Right lobe of liver (tissue), 6 donors: ENCODE measurements around the gene TANC2. TPM values are rescaled to one million over a fixed set of nuclear protein-coding genes. Genes with fewer than 3 reads are reported as not detected.

Source experiments
- ATAC-seq, 4 donors: fragments of 200-7000 bp; cut with Tn5 transposase; one replicate each; pipeline ENCODE4 v1.9.1; 2020; ENCODE audit warnings: mild to moderate bottlenecking in 4 of 4, moderate library complexity in 4 of 4
- DNase-seq, 3 donors: peaks; one replicate each; pipeline ENCODE4 v3.0.0-alpha.2; 2020
- H3K27ac ChIP-seq, 3 donors: fragments of 200-600 bp; one replicate each; pipeline ENCODE4 v1.8.0; 2022
- H3K27me3 ChIP-seq, 2 donors: fragments of 200-600 bp; one replicate each; pipeline ENCODE4 v1.8.0; 2022
- H3K36me3 ChIP-seq, 4 donors: fragments of 200-600 bp; sonication (generic) in 1 of 4; one replicate each; pipeline versions ENCODE4 v1.5.1 to v1.8.0; 2017 to 2022; ENCODE audit warnings: control low read depth in 1 of 4
- H3K4me1 ChIP-seq, 4 donors: fragments of 200-600 bp; sonication (generic) in 1 of 4; one replicate each; pipeline versions ENCODE4 v1.5.1 to v1.8.0; 2017 to 2022; ENCODE audit warnings: control low read depth in 1 of 4
- H3K4me3 ChIP-seq, 3 donors: fragments of 200-600 bp; one replicate each; pipeline ENCODE4 v1.8.0; 2022
- H3K9me3 ChIP-seq, 4 donors: fragments of 200-600 bp; sonication (generic) in 1 of 4; one replicate each; pipeline versions ENCODE4 v1.5.1 to v1.8.0; 2017 to 2022; ENCODE audit warnings: control low read depth in 1 of 4
- CTCF ChIP-seq, 4 donors: fragments of 200-600 bp in 3 of 4; fragments of 450-650 bp in 1 of 4; IDR thresholded peaks; one replicate each; pipeline versions ENCODE4 v1.5.1 to v1.8.0; 2016 to 2022; ENCODE audit warnings: antibody characterized with exemption in 4 of 4, mild to moderate bottlenecking in 2 of 4
- POLR2A ChIP-seq: fragments of 450-650 bp; IDR thresholded peaks from one replicate; pipeline ENCODE4 v1.6.1; 2017; ENCODE audit warnings: antibody characterized with exemption, mild to moderate bottlenecking
- WGBS: methylation state at CpG from one replicate; pipeline ENCODE4 v1.1.6; 2018; ENCODE audit warnings: low coverage, low lambda C conversion rate; ENCODE audit not compliant: insufficient coverage; ENCODE audit errors: missing lambda C conversion rate; 5-methylcytosine and 5-hydroxymethylcytosine counted together
- intact Hi-C, 2 donors: fragments of 100-400 bp; cut with DNase I; formaldehyde crosslinking; loops; one replicate each; pipeline versions ENCODE4 v1.11.2 to v1.14.1; 2022
- total RNA-seq, 6 experiments: library from RNA; depleted of rRNA in 2 of 6; stranded (reverse); fragments of >200 nt in 2 of 6; fragmentation: NEBNext Ultra II Directional in 3 of 6; extraction: Animal tissue kit (Norgen Biotek cat#: 25700) in 3 of 6; gene quantifications; one replicate each; pipeline versions ENCODE4 v1.1.0 to v1.2.4, GENCODE V29; 2016 to 2023
- donor health status: DM: no; HTN: yes; CAD: no.
- donor health status: DM: no; HTN: no; CAD: no.
- donor health status: DM: no; HTN: no; CAD: no.
- donor health status: DM: no; HTN: yes; CAD: no.
- donor health status: DM: no; HTN: yes; CAD: no.

The TANC2 gene
- total RNA-seq, 6 experiments from 2014 or later, result 3.1 to 10.3 (median 5.2) TPM

- Histone ChIP-seq H3K4me3 (peak overlapping the region in 2 of 3 donors; percentile 61 to 77), H3K27ac (peak overlapping the region in 1 of 3 donors; percentile 47), H3K9me3 (no peaks in the 10 kb centered on the region), H3K36me3 (no peaks in the 10 kb centered on the region), H3K4me1 (peaks cover 0 to 8% (median 4%) of the 10 kb centered on the region in 4 donors), H3K27me3 (no peaks in the 10 kb centered on the region)
- no peak for ATAC-seq
- intact Hi-C loops, result no loop called here
- TF ChIP-seq POLR2A, result no peak
- TF ChIP-seq CTCF (IDR thresholded peaks at IDR 0.05), result no peak
- WGBS, result 57% methylated on average over 18 of the region's 19 CpGs
- no peak for DNase-seq
Observed at GRCh38 chr17:62965174-62965685, 805 bp upstream of the TANC2 start.

GRCh38 chr17:62966426-62967204 is 580 bp downstream of the TANC2 start:
- Histone ChIP-seq H3K4me1 (peaks cover 0 to 8% (median 4%) of the 10 kb centered on the region in 4 donors), H3K36me3 (no peaks in the 10 kb centered on the region), H3K4me3 (peak overlapping the region; percentile 62 to 77 (median 69)), H3K27ac (peak overlapping the region in 2 of 3 donors; percentile 64 to 67), H3K27me3 (no peaks in the 10 kb centered on the region), H3K9me3 (no peaks in the 10 kb centered on the region)
- TF ChIP-seq POLR2A (no peak), CTCF (IDR thresholded peaks at IDR 0.05) (no peak)
- WGBS, result under 1% methylated on average over 30 of the region's 80 CpGs
- intact Hi-C loops, result no loop called here
- DNase-seq, result peak; percentile 68 to 74 (median 73)
- ATAC-seq, result peak in 3 of 4 donors; percentile 55 to 64 (median 61)

GRCh38 chr17:62967205-62967529 is 1.1 kb downstream of the TANC2 start:
- H3K27me3 ChIP-seq, result no peaks in the 10 kb centered on the region

GRCh38 chr17:62968445-62968923 is 2.4 kb downstream of the TANC2 start:
- no peak overlapping the region for H3K4me3 ChIP-seq
- 0% methylated on average over 3 of the region's 3 CpGs for WGBS

More at GRCh38 chr17:62967205-62967529, 1.1 kb downstream of the TANC2 start:
- ATAC-seq (no peak), DNase-seq (no peak)
- H3K9me3 ChIP-seq, result no peaks in the 10 kb centered on the region
- intact Hi-C loops, result no loop called here
- peak overlapping the region; percentile 62 to 77 (median 69) for H3K4me3 ChIP-seq
- WGBS, result 14% methylated on average over 4 of the region's 4 CpGs
- H3K27ac ChIP-seq, result peak overlapping the region in 1 of 3 donors; percentile 64
- H3K36me3 ChIP-seq, result no peaks in the 10 kb centered on the region
- TF ChIP-seq POLR2A, result no peak
- no peak for TF ChIP-seq CTCF (IDR thresholded peaks at IDR 0.05)
- peaks cover 0 to 8% (median 4%) of the 10 kb centered on the region in 4 donors for H3K4me1 ChIP-seq

More at GRCh38 chr17:62968445-62968923, 2.4 kb downstream of the TANC2 start:
- H3K27ac ChIP-seq, result no peak overlapping the region
- no peaks in the 10 kb centered on the region for H3K9me3 ChIP-seq
- H3K4me1 ChIP-seq, result peaks cover 0 to 8% (median 4%) of the 10 kb centered on the region in 4 donors
- H3K36me3 ChIP-seq, result no peaks in the 10 kb centered on the region
- DNase-seq (no peak), ATAC-seq (peak; percentile 68 to 85 (median 78))
- H3K27me3 ChIP-seq, result no peaks in the 10 kb centered on the region
- intact Hi-C loops, result no loop called here
- TF ChIP-seq CTCF (IDR thresholded peaks at IDR 0.05) (peak; percentile 76 to 87 (median 80)), POLR2A (no peak)
